Measurements from ENCODE around the gene BOC. TPM values are rescaled to one million over a fixed set of nuclear protein-coding genes. Genes with fewer than 3 reads are reported as not detected.

Gene BOC
- total and polyA plus RNA-seq, 2 donors (not counting 3 experiments of a cell fraction or from before 2014, with no cell fraction given), result 0.07 TPM; not detected in 1

- Histone ChIP-seq H3K4me1 (ENCODE audit: control insufficient read depth, extremely low read depth, insufficient read depth, low read length) (no peaks in the 10 kb centered on the region), H4K20me1 (replicated peaks; ENCODE audit: control insufficient read depth, extremely low read depth, insufficient read depth, low read length) (no peaks in the 10 kb centered on the region), H2AFZ (ENCODE audit: low read depth, low read length) (no peak overlapping the region), H3K4me2 (ENCODE audit: insufficient read depth, low read length) (no peak overlapping the region), H3K9me1 (replicated peaks; ENCODE audit: control insufficient read depth, extremely low read depth, insufficient read depth, low read length) (no peaks in the 10 kb centered on the region), H3K9ac (replicated peaks; ENCODE audit: extremely low read depth, insufficient read depth, low read length) (no peak overlapping the region), H3K4me3 (replicated peaks in 1 of 3; ENCODE audit: insufficient read depth in 1 of 3, low read depth in 1 of 3, low read length in 3 of 3) (no peak overlapping the region), H3K36me3 (ENCODE audit: control insufficient read depth in 2 of 2, extremely low read depth in 1 of 2, insufficient read depth in 2 of 2, low read length in 2 of 2) (no peaks in the 10 kb centered on the region), H3K9me3 (replicated peaks; ENCODE audit: control insufficient read depth, insufficient read depth, low read length) (no peaks in the 10 kb centered on the region), H3K27me3 (ENCODE audit: control insufficient read depth in 2 of 2, insufficient read depth in 2 of 2, low read length in 2 of 2) (peaks cover 6 to 18% of the 10 kb centered on the region in 2 experiments), H3K27ac (ENCODE audit: insufficient read depth, low read depth, low read length) (no peak overlapping the region), H3K79me2 (ENCODE audit: control insufficient read depth, insufficient read depth, low read length) (no peaks in the 10 kb centered on the region)
- DNase-seq (ENCODE audit: low read depth, low spot score) (no peak), FAIRE-seq (no peak)
- TF ChIP-seq POLR2AphosphoS5 (IDR thresholded peaks at IDR 0.05; ENCODE audit: insufficient read depth, low read depth, low read length) (no peak), CTCF (IDR thresholded peaks at IDR 0.05; ENCODE audit: extremely low read depth in 1 of 2, insufficient read depth in 1 of 2, low read depth in 1 of 2, low read length in 2 of 2) (no peak), GATA2 (IDR thresholded peaks at IDR 0.05; ENCODE audit: insufficient read depth, insufficient read length, low read depth, low read length) (no peak), MYC (IDR thresholded peaks at IDR 0.05; ENCODE audit: low read depth, low read length) (no peak), FOS (IDR thresholded peaks at IDR 0.05; ENCODE audit: borderline replicate concordance, insufficient read depth, low read length) (no peak), EZH2 (IDR thresholded peaks at IDR 0.05; ENCODE audit: borderline replicate concordance, low read depth, low read length, severe bottlenecking) (no peak), MAX (IDR thresholded peaks at IDR 0.05; ENCODE audit: insufficient read depth, insufficient read length) (no peak), JUN (IDR thresholded peaks at IDR 0.05; ENCODE audit: borderline replicate concordance, insufficient read depth, insufficient read length, low read depth) (no peak), POLR2A (IDR thresholded peaks at IDR 0.05; ENCODE audit: low read depth, low read length) (no peak)
- dilution Hi-C loops (cut with MboI; ENCODE audit: extremely low pct_ligation_motif_present, low sequenced_read_pairs), result no loop called here
- ChIA-PET CTCF (interaction anchor here (1.4 kb wide), 1 partner anchor 47 kb away, joined by 4 read pairs; no protein-coding TSS in a partner anchor), POLR2A (no interaction called here)
- BruUV-seq (replicated peaks), result no TSS peak
- intact Hi-C loops (cut with micrococcal nuclease), result no loop called here
Measured at GRCh38 chr3:113240841-113241240, 29.5 kb downstream of the BOC start.

Measured in endothelial cell of umbilical vein (primary cell).